Peyer's patch (tissue), 4 donors: ENCODE results near the gene RUBCNL.

ENCODE experiments used
- POLR2A ChIP-seq, 2 donors: fragments of 450-650 bp; IDR thresholded peaks; one replicate each; pipeline ENCODE4 v1.5.1; 2017; ENCODE audit warnings: antibody characterized with exemption in 2 of 2, mild to moderate bottlenecking in 2 of 2, moderate library complexity in 2 of 2
- TF ChIP-seq, protein P1 (sequence below), 6 experiments: fragments of 450-650 bp in 4 of 6; fragments of 200-600 bp in 2 of 6; sonication (generic) in 1 of 6; IDR thresholded peaks; one replicate each; pipeline ENCODE4 v1.5.1; 2017 to 2019; ENCODE audit warnings: antibody characterized with exemption in 6 of 6, mild to moderate bottlenecking in 3 of 6, moderate library complexity in 1 of 6

DNA sequence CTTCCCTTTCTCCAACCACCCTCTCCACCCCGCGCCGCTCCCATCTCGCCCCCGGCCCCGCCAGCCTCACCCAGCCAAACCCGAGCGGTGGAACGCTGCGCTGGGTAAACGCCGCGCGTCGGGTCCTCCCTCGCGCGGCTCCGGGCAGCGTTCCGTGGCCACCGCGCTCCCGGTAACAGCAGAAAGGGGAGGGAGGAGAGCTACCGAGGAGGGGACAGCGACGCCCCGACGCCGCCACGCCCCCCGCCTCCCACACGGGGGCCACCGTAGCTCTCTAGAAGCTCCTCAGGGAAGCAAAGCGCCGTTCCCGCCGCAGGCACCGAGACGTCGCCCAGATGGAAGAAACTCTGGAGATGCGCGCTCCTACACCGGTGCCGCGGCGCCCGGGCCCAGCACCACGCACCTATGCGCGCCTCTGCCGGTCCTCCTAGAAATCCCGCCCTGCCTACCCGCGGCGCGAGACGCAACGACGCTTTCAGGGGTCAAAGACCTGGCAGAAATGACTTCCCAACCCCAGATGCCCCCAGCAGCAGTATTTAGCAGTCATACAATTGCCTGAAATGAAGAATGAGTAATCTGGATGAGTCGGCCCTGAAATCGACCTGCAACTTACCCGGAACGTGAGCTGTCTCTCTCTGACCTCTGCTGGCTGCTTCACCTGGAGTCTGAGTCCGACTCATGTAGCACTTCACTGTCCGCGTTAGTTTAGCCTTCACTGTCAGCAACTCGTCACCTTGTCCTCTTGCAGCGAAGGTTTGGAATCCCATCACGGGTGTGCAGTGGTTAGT is at the start of gene RUBCNL:
- TF ChIP-seq POLR2A (IDR thresholded peaks at IDR 0.05) = no peak
- TF ChIP-seq, protein P1, sequence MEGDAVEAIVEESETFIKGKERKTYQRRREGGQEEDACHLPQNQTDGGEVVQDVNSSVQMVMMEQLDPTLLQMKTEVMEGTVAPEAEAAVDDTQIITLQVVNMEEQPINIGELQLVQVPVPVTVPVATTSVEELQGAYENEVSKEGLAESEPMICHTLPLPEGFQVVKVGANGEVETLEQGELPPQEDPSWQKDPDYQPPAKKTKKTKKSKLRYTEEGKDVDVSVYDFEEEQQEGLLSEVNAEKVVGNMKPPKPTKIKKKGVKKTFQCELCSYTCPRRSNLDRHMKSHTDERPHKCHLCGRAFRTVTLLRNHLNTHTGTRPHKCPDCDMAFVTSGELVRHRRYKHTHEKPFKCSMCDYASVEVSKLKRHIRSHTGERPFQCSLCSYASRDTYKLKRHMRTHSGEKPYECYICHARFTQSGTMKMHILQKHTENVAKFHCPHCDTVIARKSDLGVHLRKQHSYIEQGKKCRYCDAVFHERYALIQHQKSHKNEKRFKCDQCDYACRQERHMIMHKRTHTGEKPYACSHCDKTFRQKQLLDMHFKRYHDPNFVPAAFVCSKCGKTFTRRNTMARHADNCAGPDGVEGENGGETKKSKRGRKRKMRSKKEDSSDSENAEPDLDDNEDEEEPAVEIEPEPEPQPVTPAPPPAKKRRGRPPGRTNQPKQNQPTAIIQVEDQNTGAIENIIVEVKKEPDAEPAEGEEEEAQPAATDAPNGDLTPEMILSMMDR (IDR thresholded peaks at IDR 0.05) = peak in 3 of 6 experiments; percentile 14 to 48 (median 31)
